ENCODE results near the gene RPLP1. TPM values are rescaled to one million over a fixed set of nuclear protein-coding genes. Genes with fewer than 3 reads are reported as not detected.

RPLP1 gene
- total and polyA plus RNA-seq, 9 donors, result 175 to 3,255 (median 2,320) TPM

DNA sequence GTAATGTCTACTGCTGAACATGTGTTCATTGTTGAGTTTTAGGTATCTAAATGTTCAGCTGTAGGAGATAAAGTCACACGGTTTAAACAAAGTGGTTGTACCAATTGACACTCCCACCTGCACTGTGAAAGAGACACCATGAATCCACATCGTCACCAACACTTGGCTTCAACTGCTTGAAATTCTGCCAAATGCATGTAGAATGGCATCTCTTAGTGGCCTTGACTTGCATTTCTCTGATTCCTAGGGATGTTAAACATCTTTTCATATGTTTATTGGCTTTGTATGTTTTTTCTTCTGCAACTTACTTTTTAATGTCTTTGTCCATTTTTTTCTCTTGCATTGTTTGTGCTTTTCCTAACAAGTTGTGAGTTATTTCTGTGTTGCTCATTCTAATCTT, 43.4 kb downstream of the RPLP1 start:
- Histone ChIP-seq H3K4me3 (no peak overlapping the region), H3K27ac (no peak overlapping the region), H3K27me3 (no peaks in the 10 kb centered on the region), H3K9me3 (no peaks in the 10 kb centered on the region), H3K4me1 (ENCODE audit: insufficient read depth) (peaks cover 9% of the 10 kb centered on the region), H3K36me3 (no peaks in the 10 kb centered on the region)
- intact Hi-C loops (cut with DNase I), result loop anchor here in 1 of 4 donors (10.0 kb wide), 1 partner anchor 149 kb away; no protein-coding TSS in a partner anchor
- TF ChIP-seq, protein P1, sequence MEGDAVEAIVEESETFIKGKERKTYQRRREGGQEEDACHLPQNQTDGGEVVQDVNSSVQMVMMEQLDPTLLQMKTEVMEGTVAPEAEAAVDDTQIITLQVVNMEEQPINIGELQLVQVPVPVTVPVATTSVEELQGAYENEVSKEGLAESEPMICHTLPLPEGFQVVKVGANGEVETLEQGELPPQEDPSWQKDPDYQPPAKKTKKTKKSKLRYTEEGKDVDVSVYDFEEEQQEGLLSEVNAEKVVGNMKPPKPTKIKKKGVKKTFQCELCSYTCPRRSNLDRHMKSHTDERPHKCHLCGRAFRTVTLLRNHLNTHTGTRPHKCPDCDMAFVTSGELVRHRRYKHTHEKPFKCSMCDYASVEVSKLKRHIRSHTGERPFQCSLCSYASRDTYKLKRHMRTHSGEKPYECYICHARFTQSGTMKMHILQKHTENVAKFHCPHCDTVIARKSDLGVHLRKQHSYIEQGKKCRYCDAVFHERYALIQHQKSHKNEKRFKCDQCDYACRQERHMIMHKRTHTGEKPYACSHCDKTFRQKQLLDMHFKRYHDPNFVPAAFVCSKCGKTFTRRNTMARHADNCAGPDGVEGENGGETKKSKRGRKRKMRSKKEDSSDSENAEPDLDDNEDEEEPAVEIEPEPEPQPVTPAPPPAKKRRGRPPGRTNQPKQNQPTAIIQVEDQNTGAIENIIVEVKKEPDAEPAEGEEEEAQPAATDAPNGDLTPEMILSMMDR (IDR thresholded peaks at IDR 0.05), result no peak
- TF ChIP-seq EP300 (IDR thresholded peaks at IDR 0.05) (no peak), POLR2A (IDR thresholded peaks at IDR 0.05) (no peak)
- DNase-seq, result no peak
- WGBS, 3 donors, result 7 to 24% (median 10%) methylated on average over 2 of the region's 2 CpGs

DNA sequence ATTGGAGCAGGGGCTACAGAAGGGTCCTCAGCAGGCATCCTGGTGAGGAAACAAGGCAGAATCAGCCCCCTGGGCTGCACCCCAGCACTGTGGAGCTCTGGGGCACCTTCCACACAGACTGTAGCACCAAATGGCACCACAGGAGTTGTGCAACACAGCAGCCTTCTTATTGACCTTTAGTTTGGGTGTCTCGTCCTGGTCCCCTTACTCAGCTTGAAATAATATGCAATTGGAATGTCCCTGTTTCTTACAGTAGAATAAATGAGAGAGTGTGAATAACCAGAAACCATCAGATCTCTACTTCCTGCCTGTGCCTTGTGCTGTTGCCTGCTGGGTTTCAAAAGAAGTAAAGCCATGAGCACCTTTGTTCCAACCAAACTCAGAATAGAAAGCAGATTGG, 44.5 kb downstream of the RPLP1 start:
- no peak for DNase-seq

DNA sequence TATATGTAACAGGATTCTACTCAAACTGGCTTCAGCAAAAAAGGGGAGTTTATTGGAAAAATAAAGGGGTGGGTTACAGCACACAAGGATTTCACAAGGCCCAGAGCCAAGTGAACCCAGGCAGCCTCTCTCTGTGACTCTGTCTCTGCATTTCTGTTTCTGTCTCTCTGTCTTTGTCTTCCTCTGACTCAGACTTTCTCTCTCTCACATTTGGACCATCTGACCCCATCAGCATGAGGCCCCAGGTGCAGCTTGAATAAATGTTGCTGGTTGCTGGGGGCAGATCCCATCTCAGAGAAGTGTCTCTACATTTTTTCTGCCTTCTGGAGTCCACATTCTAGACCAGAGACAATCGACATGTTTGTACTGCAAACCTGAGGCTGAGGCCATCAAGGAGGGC, 45.0 kb downstream of the RPLP1 start:
- Histone ChIP-seq H3K27ac (no peak overlapping the region), H3K36me3 (no peaks in the 10 kb centered on the region), H3K4me1 (ENCODE audit: insufficient read depth) (peaks cover 9% of the 10 kb centered on the region), H3K4me3 (no peak overlapping the region), H3K27me3 (no peaks in the 10 kb centered on the region), H3K9me3 (no peaks in the 10 kb centered on the region)
- no peak for DNase-seq
- no peak for TF ChIP-seq POLR2A (IDR thresholded peaks at IDR 0.05)
- no peak for TF ChIP-seq EP300 (IDR thresholded peaks at IDR 0.05)
- TF ChIP-seq, protein P1 (IDR thresholded peaks at IDR 0.05), result no peak
- WGBS, 3 donors, result 73 to 88% (median 87%) methylated on average over 1 of the region's 1 CpG
- intact Hi-C loops (cut with DNase I), result loop anchor here in 1 of 4 donors (10.0 kb wide), 1 partner anchor 147 kb away; no protein-coding TSS in a partner anchor

More for the DNA sequence above, 44.5 kb downstream of the RPLP1 start:
- intact Hi-C loops (cut with DNase I), result loop anchor here in 1 of 4 donors (10.0 kb wide), 1 partner anchor 148 kb away; no protein-coding TSS in a partner anchor
- H3K27me3 ChIP-seq, result no peaks in the 10 kb centered on the region
- TF ChIP-seq, protein P1 (IDR thresholded peaks at IDR 0.05), result no peak
- TF ChIP-seq POLR2A (IDR thresholded peaks at IDR 0.05), result no peak
- no peak for TF ChIP-seq EP300 (IDR thresholded peaks at IDR 0.05)
- 76 to 92% (median 86%) methylated on average over 1 of the region's 1 CpG for WGBS, 3 donors
- H3K36me3 ChIP-seq, result no peaks in the 10 kb centered on the region
- H3K4me1 ChIP-seq (ENCODE audit: insufficient read depth), result peaks cover 9% of the 10 kb centered on the region
- no peaks in the 10 kb centered on the region for H3K9me3 ChIP-seq
- no peak overlapping the region for H3K27ac ChIP-seq
- no peak overlapping the region for H3K4me3 ChIP-seq

DNA sequence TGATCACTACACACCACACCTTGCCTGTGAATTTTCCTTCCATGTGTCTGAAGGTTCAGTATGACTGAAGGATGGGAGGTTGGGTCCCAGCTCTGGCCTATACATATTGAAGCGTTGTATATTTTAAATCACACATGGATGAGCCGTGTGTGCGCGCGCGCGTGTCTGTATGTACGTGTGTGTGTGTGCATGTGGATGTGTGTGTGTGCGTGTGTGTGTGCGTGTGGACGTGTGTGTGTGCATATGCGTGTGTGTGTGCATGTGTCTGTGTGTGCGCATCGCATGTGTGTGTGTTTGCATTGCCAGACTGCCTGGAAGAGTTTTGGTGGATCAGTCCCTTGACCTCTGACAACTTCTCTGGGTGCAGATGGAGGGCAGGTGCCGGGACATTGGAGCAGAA, 45.7 kb downstream of the RPLP1 start:
- WGBS, 3 donors, result 89 to 96% (median 90%) methylated on average over 15 of the region's 15 CpGs
- H3K9me3 ChIP-seq, result no peaks in the 10 kb centered on the region
- intact Hi-C loops (cut with DNase I), result loop anchor here in 1 of 4 donors (10.0 kb wide), 1 partner anchor 147 kb away; no protein-coding TSS in a partner anchor

More for the DNA sequence above, 45.7 kb downstream of the RPLP1 start:
- peaks cover 9% of the 10 kb centered on the region for H3K4me1 ChIP-seq (ENCODE audit: insufficient read depth)
- no peak for DNase-seq
- no peak overlapping the region for H3K27ac ChIP-seq
- H3K36me3 ChIP-seq, result no peaks in the 10 kb centered on the region
- no peak overlapping the region for H3K4me3 ChIP-seq
- no peaks in the 10 kb centered on the region for H3K27me3 ChIP-seq
- TF ChIP-seq, protein P1 (IDR thresholded peaks at IDR 0.05), result no peak

Measured in ovary (tissue), 9 donors.